CD14-positive monocyte (primary cell): ENCODE data around the gene CAMKV. TPM values are rescaled to one million over a fixed set of nuclear protein-coding genes. Genes with fewer than 3 reads are reported as not detected.

Source experiments
- DNase-seq, 3 donors: peaks; one replicate each; pipeline ENCODE4 v3.0.0-alpha.2; 2011 to 2022
- H2AFZ ChIP-seq: 2 replicates; pipeline ENCODE4 v1.6.0; 2012; ENCODE audit warnings: mild to moderate bottlenecking, low read depth, low read length, inconsistent platforms; ENCODE audit not compliant: insufficient read depth, poor library complexity, severe bottlenecking
- H3K27ac ChIP-seq, 2 donors: 1 replicate in 1 of 2; 2 replicates in 1 of 2; pipeline ENCODE4 v1.5.1; 2012 to 2013; ENCODE audit warnings: low read length in 2 of 2, control low read depth in 1 of 2, inconsistent platforms in 1 of 2, low read depth in 1 of 2, mild to moderate bottlenecking in 1 of 2
- H3K27me3 ChIP-seq, 2 donors: one replicate each; pipeline versions ENCODE4 v1.6.0 to v1.6.1; 2011 to 2013; ENCODE audit warnings: low read length in 2 of 2; ENCODE audit not compliant: control insufficient read depth in 2 of 2, insufficient read depth in 2 of 2
- H3K36me3 ChIP-seq, 2 donors: replicated peaks in 1 of 2; 1 replicate in 1 of 2; 2 replicates in 1 of 2; pipeline versions ENCODE4 v1.5.1 to v1.6.1; 2012 to 2013; ENCODE audit warnings: low read length in 2 of 2, control low read depth in 1 of 2, inconsistent platforms in 1 of 2, mild to moderate bottlenecking in 1 of 2; ENCODE audit not compliant: insufficient read depth in 2 of 2, control insufficient read depth in 1 of 2
- H3K4me1 ChIP-seq, 2 donors: 1 replicate in 1 of 2; 2 replicates in 1 of 2; pipeline versions ENCODE4 v1.5.1 to v1.6.1; 2012 to 2013; ENCODE audit warnings: low read length in 2 of 2, control low read depth in 1 of 2, inconsistent platforms in 1 of 2, mild to moderate bottlenecking in 1 of 2, moderate library complexity in 1 of 2; ENCODE audit not compliant: insufficient read depth in 2 of 2, control insufficient read depth in 1 of 2
- H3K4me2 ChIP-seq: replicated peaks from 2 replicates; pipeline ENCODE3; 2012; ENCODE audit warnings: low read length, moderate library complexity, mild to moderate bottlenecking; ENCODE audit not compliant: poor library complexity, severe bottlenecking; ENCODE audit errors: extremely low read depth
- H3K4me3 ChIP-seq, 3 experiments: fragments of 200-600 bp in 1 of 3; sonication (generic) in 1 of 3; replicated peaks in 1 of 3; 1 replicate in 2 of 3; 2 replicates in 1 of 3; pipeline ENCODE4 v1.5.1; 2011 to 2013; ENCODE audit warnings: low read length in 3 of 3, mild to moderate bottlenecking in 3 of 3, control low read depth in 2 of 3, low read depth in 2 of 3, inconsistent platforms in 1 of 3, moderate library complexity in 1 of 3
- H3K79me2 ChIP-seq: 2 replicates; pipeline ENCODE4 v1.6.0; 2012; ENCODE audit warnings: mild to moderate bottlenecking, control low read depth, inconsistent platforms, low read length, moderate library complexity; ENCODE audit not compliant: insufficient read depth
- H3K9ac ChIP-seq: 2 replicates; pipeline ENCODE4 v1.6.0; 2017; ENCODE audit warnings: low read length, mild to moderate bottlenecking; ENCODE audit not compliant: insufficient read depth, poor library complexity, severe bottlenecking
- H3K9me3 ChIP-seq, 2 donors: replicated peaks in 1 of 2; 1 replicate in 1 of 2; 2 replicates in 1 of 2; pipeline versions ENCODE4 v1.5.1 to v1.6.1; 2012 to 2013; ENCODE audit warnings: low read length in 2 of 2, control low read depth in 1 of 2; ENCODE audit not compliant: control insufficient read depth in 1 of 2, insufficient read depth in 1 of 2
- H4K20me1 ChIP-seq: 2 replicates; pipeline ENCODE4 v1.6.0; 2012; ENCODE audit warnings: mild to moderate bottlenecking, low read length, control low read depth, moderate library complexity; ENCODE audit not compliant: insufficient read depth
- H3K27ac Mint-ChIP-seq, 7 donors: one replicate each; pipeline ENCODE4 v1.8.0; 2020; ENCODE audit warnings: mild to moderate bottlenecking in 7 of 7, mixed read lengths in 7 of 7, moderate library complexity in 6 of 7, inconsistent platforms in 2 of 7
- H3K27me3 Mint-ChIP-seq, 3 donors: one replicate each; pipeline ENCODE4 v1.8.0; 2021 to 2022; ENCODE audit warnings: low read depth in 3 of 3, mild to moderate bottlenecking in 3 of 3, mixed read lengths in 3 of 3, moderate library complexity in 3 of 3, inconsistent platforms in 1 of 3
- H3K36me3 Mint-ChIP-seq, 2 donors: one replicate each; pipeline ENCODE4 v1.8.0; 2020; ENCODE audit warnings: mixed read lengths in 2 of 2, inconsistent platforms in 1 of 2, mild to moderate bottlenecking in 1 of 2
- H3K4me1 Mint-ChIP-seq: one replicate; pipeline ENCODE4 v1.8.0; 2020; ENCODE audit warnings: mild to moderate bottlenecking, mixed read lengths
- H3K4me3 Mint-ChIP-seq, 2 donors: one replicate each; pipeline ENCODE4 v1.8.0; 2020; ENCODE audit warnings: mild to moderate bottlenecking in 2 of 2, mixed read lengths in 2 of 2, moderate library complexity in 1 of 2
- H3K9me3 Mint-ChIP-seq, 7 donors: one replicate each; pipeline ENCODE4 v1.8.0; 2020 to 2022; ENCODE audit warnings: mixed read lengths in 7 of 7, mild to moderate bottlenecking in 6 of 7, moderate library complexity in 6 of 7, inconsistent platforms in 2 of 7
- WGBS: methylation state at CpG from one replicate; pipeline ENCODE4 v1.1.5; 2013; ENCODE audit warnings: missing lambda C conversion rate; ENCODE audit not compliant: insufficient coverage; 5-methylcytosine and 5-hydroxymethylcytosine counted together
- intact Hi-C, 2 donors: fragments of 100-400 bp; cut with micrococcal nuclease; formaldehyde crosslinking; loops; one replicate each; pipeline versions ENCODE4 v1.15.0 to v1.15.1; 2023
- polyA plus RNA-seq, 3 donors: library from polyadenylated mRNA; depleted of rRNA in 1 of 3; unstranded in 2 of 3; stranded (reverse) in 1 of 3; fragments of 300-500 nt in 2 of 3; fragments of >200 nt in 1 of 3; fragmentation: Illumina TruSeq in 2 of 3; gene quantifications; 1 replicate in 2 of 3; 2 replicates in 1 of 3; pipeline ENCODE4 v1.2.3, GENCODE V29; 2012 to 2021
- TF ChIP-seq, protein P1 (sequence below): fragments of 200-600 bp; IDR thresholded peaks from one replicate; pipeline ENCODE4 v1.8.0; 2022; ENCODE audit warnings: antibody characterized with exemption, mild to moderate bottlenecking

The CAMKV gene
- polyA plus RNA-seq, 3 donors, result 0.03 to 0.10 TPM; not detected in 1

- Histone ChIP-seq H3K4me3 (no peak overlapping the region), H3K79me2 (no peaks in the 10 kb centered on the region), H2AFZ (no peak overlapping the region), H4K20me1 (no peaks in the 10 kb centered on the region), H3K9me3 (no peaks in the 10 kb centered on the region), H3K27ac (no peak overlapping the region), H3K9ac (no peak overlapping the region), H3K4me1 (no peaks in the 10 kb centered on the region), H3K4me2 (no peak overlapping the region), H3K36me3 (peaks cover 19 to 66% of the 10 kb centered on the region in 2 donors), H3K27me3 (no peaks in the 10 kb centered on the region)
- Mint-ChIP-seq H3K9me3 (no peaks in the 10 kb centered on the region), H3K36me3 (peaks cover 32 to 58% of the 10 kb centered on the region in 2 donors), H3K27ac (peak overlapping the region in 1 of 7 donors; percentile 31), H3K4me3 (no peak overlapping the region), H3K27me3 (peaks cover 0 to 1% (median 0%) of the 10 kb centered on the region in 3 donors), H3K4me1 (no peaks in the 10 kb centered on the region)
- intact Hi-C loops, result no loop called here
- 96% methylated on average over 2 of the region's 3 CpGs for WGBS
- DNase-seq, result no peak
- TF ChIP-seq, protein P1, sequence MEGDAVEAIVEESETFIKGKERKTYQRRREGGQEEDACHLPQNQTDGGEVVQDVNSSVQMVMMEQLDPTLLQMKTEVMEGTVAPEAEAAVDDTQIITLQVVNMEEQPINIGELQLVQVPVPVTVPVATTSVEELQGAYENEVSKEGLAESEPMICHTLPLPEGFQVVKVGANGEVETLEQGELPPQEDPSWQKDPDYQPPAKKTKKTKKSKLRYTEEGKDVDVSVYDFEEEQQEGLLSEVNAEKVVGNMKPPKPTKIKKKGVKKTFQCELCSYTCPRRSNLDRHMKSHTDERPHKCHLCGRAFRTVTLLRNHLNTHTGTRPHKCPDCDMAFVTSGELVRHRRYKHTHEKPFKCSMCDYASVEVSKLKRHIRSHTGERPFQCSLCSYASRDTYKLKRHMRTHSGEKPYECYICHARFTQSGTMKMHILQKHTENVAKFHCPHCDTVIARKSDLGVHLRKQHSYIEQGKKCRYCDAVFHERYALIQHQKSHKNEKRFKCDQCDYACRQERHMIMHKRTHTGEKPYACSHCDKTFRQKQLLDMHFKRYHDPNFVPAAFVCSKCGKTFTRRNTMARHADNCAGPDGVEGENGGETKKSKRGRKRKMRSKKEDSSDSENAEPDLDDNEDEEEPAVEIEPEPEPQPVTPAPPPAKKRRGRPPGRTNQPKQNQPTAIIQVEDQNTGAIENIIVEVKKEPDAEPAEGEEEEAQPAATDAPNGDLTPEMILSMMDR, result no peak
Measured at GRCh38 chr3:49842843-49843517, 26.7 kb downstream of the CAMKV start.

DNA sequence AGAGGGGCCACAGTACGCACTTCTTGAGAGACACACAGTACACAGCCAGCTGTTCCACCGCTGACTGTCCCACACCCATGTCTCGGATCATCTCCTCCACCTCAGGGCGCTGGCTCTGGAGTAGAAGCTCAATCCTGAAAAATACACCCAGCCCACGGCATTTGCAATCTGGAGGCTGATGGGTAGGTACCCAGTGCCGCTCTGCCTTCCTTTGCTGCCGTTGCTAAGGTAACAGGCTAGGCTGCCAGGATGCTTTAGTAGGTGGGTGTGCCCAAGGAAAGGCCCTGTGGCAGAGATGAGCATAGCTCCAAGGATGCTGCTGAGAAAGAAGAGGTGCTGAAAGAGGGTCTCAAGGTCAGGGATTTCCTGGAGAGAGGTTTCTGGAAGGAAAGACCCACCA lies 27.9 kb downstream of the CAMKV start:
- TF ChIP-seq, protein P1, result no peak
- Histone ChIP-seq H3K36me3 (peaks cover 19 to 57% of the 10 kb centered on the region in 2 donors), H2AFZ (no peak overlapping the region), H3K9me3 (no peaks in the 10 kb centered on the region), H3K4me3 (no peak overlapping the region), H3K4me1 (no peaks in the 10 kb centered on the region), H3K79me2 (no peaks in the 10 kb centered on the region), H4K20me1 (no peaks in the 10 kb centered on the region), H3K4me2 (no peak overlapping the region), H3K9ac (no peak overlapping the region), H3K27me3 (no peaks in the 10 kb centered on the region), H3K27ac (no peak overlapping the region)
- no peak overlapping the region for H3K27ac Mint-ChIP-seq
- H3K4me1 Mint-ChIP-seq, result no peaks in the 10 kb centered on the region
- no peaks in the 10 kb centered on the region for H3K9me3 Mint-ChIP-seq
- H3K36me3 Mint-ChIP-seq, result peaks cover 32 to 59% of the 10 kb centered on the region in 2 donors
- H3K27me3 Mint-ChIP-seq, result peaks cover 0 to 1% (median 0%) of the 10 kb centered on the region in 3 donors
- intact Hi-C loops, result no loop called here
- no peak for DNase-seq
- 88% methylated on average over 1 of the region's 7 CpGs for WGBS
- H3K4me3 Mint-ChIP-seq, result no peak overlapping the region
